ENCODE measurements around the gene ATAD5. TPM values are rescaled to one million over a fixed set of nuclear protein-coding genes. Genes with fewer than 3 reads are reported as not detected.
A peak's percentile ranks its signal among the peaks of the same experiment; 100 is the strongest.

Gene ATAD5
- total and polyA plus RNA-seq, 8 donors = 0.19 to 0.95 (median 0.47) TPM

- Histone ChIP-seq H3K36me3 (no peaks in the 10 kb centered on the region), H3K27me3 (no peaks in the 10 kb centered on the region), H3K4me1 (peaks cover 0 to 3% (median 0%) of the 10 kb centered on the region in 3 donors), H3K9me3 (no peaks in the 10 kb centered on the region), H3K4me3 (peak overlapping the region in 3 of 4 donors; percentile 43 to 71 (median 57)), H3K27ac (no peak overlapping the region)
- DNase-seq = no peak
- TF ChIP-seq CTCF (IDR thresholded peaks at IDR 0.05) = no peak
- no peak for FAIRE-seq
- intact Hi-C loops (cut with DNase I) = no loop called here
- peak in 3 of 4 donors; percentile 3 to 16 (median 5) for ATAC-seq
- whole genome bisulfite sequencing, 2 donors = 73 to 75% methylated on average over 11 of the region's 11 CpGs
Observed at GRCh38 chr17:30920683-30921543, 89.1 kb downstream of the ATAD5 start.

DNA sequence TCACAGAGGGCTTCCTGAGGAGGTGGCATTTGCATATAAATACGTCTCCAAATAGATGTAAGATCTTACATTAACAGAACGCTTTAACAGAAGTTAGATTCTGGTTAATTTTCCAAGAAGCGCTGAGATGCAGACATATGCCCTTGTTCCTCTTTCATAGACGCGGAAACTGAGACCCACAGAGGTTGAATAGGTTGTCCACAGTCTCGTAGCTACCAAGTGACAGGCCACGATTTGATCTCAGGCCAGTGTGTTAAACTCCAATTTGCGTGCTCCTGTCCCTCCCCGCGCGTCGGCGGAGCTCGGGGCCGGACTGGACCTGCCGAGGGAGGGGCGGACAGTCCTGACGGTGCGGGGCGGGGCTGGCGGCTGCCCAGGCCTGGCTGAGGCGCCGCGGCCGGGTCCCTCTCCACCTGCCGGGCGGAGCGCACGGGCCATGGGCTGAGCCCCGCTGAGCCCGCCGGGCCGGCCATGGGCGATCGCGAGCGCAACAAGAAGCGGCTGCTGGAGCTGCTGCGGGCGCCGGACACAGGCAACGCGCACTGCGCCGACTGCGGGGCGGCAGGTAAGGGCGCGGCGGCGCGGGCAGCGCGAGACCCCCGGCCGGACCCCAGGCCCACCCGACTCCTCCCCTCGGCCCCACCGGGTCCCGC lies 89.9 kb downstream of the ATAD5 start, which contains the start of gene ADAP2:
TSS of gene ADAP2 (plus strand) at position 402 of the 653 bp plus-strand sequence. CDS start at position 472, 70 bp downstream.
- no peaks in the 10 kb centered on the region for H3K4me1 ChIP-seq
- H3K27me3 ChIP-seq = no peaks in the 10 kb centered on the region
- ATAC-seq (peak; percentile 92 to 95 (median 94)), FAIRE-seq (no peak), DNase-seq (peak; percentile 59 to 87 (median 72))
- intact Hi-C loops (cut with DNase I) = no loop called here
- no peak for TF ChIP-seq CTCF (IDR thresholded peaks at IDR 0.05)
- H3K27ac ChIP-seq = peak within 1 kb of the TSS in 2 of 4 donors; percentile 22 to 50
- peak within 1 kb of the TSS; percentile 36 to 71 (median 50) for H3K4me3 ChIP-seq
- whole genome bisulfite sequencing, 2 donors = 2% methylated on average over 44 to 60 of the region's 60 CpGs
- no peaks in the 10 kb centered on the region for H3K9me3 ChIP-seq
- no peaks in the 10 kb centered on the region for H3K36me3 ChIP-seq

DNA sequence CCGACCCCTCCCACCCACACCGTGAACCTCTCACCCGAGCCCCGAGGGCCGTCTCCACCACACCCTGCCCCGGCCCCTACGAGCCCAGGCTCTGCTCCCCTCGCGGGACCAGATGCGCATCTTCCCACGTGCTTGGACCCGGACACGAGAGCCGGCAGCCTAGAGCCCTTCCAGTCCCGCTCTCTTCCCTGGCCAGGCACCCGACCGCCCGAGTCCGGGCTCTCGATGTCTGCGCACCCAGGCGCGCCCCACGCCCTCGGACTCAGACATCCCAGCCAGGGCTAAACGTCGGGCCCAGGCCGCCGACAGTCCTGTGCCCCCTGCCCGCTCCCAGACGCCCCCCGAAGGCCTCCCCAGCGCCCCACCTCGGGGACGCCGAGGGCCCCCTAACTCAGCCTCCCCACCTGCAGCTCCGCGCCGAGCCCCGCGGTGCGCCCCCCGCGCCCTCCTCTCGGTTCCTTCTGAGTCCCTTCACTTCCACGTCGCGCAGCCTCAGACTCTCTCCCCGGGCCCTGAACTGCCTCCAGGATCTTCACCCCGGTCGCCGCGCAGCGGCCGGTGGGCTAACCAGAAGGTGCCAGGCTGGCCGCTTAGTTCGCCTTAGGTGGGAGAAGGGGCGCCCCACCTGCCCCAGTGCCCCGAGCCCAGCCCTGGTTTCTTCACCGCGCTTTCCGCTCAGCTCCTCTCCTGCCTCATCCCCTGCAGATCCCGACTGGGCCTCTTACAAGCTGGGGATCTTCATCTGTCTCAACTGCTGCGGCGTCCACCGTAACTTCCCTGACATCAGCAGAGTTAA lies 90.7 kb downstream of the ATAD5 start:
- peak; percentile 44 to 60 (median 54) for ATAC-seq
- Histone ChIP-seq H3K27me3 (no peaks in the 10 kb centered on the region), H3K27ac (peak overlapping the region in 2 of 4 donors; percentile 22 to 50), H3K9me3 (no peaks in the 10 kb centered on the region), H3K4me3 (peak overlapping the region; percentile 36 to 71 (median 50)), H3K36me3 (no peaks in the 10 kb centered on the region), H3K4me1 (no peaks in the 10 kb centered on the region)
- FAIRE-seq = no peak
- 18 to 21% methylated on average over 55 to 66 of the region's 66 CpGs for WGBS, 2 donors
- TF ChIP-seq CTCF (IDR thresholded peaks at IDR 0.05) = no peak
- peak in 5 of 6 donors; percentile 19 to 77 (median 41) for DNase-seq
- intact Hi-C loops (cut with DNase I) = no loop called here

GRCh38 chr17:30924341-30924740 lies 92.6 kb downstream of the ATAD5 start:
- Histone ChIP-seq H3K27me3 (no peaks in the 10 kb centered on the region), H3K9me3 (no peaks in the 10 kb centered on the region), H3K4me1 (no peaks in the 10 kb centered on the region), H3K36me3 (no peaks in the 10 kb centered on the region), H3K4me3 (no peak overlapping the region), H3K27ac (no peak overlapping the region)
- ATAC-seq (no peak), DNase-seq (peak in 1 of 6 donors; percentile 21), FAIRE-seq (no peak)
- 79 to 81% methylated on average over 2 of the region's 2 CpGs for WGBS, 2 donors
- no peak for TF ChIP-seq CTCF (IDR thresholded peaks at IDR 0.05)
- intact Hi-C loops (cut with DNase I) = no loop called here
